BJ (cell line): Measurements from ENCODE around the gene ADORA3. TPM values are rescaled to one million over a fixed set of nuclear protein-coding genes. Genes with fewer than 3 reads are reported as not detected.
A peak's percentile ranks its signal among the peaks of the same experiment; 100 is the strongest.

Experiments
- CTCF ChIA-PET: fragments of 350-600 bp; formaldehyde crosslinking; extraction: SDS; loops from one replicate; lab custom pipeline; 2021; ENCODE audit warnings: antibody characterized with exemption, inconsistent platforms; lab: Yijun Ruan, JAX
- POLR2A ChIA-PET: fragments of 300-600 bp; sonication (Branson Sonifier 250); formaldehyde crosslinking; extraction: SDS; loops from one replicate; lab custom pipeline; 2021; ENCODE audit warnings: antibody characterized with exemption; lab: Charles Lee
- DNase-seq: peaks from one replicate; pipeline ENCODE4 v3.0.0-alpha.2; 2011; ENCODE audit warnings: low read depth
- H3K27me3 ChIP-seq: 2 replicates; pipeline ENCODE4 v1.6.0; 2011; ENCODE audit warnings: low read length; ENCODE audit not compliant: control insufficient read depth, insufficient read depth
- H3K36me3 ChIP-seq: 2 replicates; pipeline ENCODE4 v1.5.1; 2011; ENCODE audit warnings: low read length; ENCODE audit not compliant: control insufficient read depth, insufficient read depth
- H3K4me3 ChIP-seq: 2 replicates; pipeline ENCODE4 v1.5.1; 2011; ENCODE audit warnings: low read depth, mild to moderate bottlenecking, control low read depth, low read length
- CTCF ChIP-seq: IDR thresholded peaks from 2 replicates; pipeline ENCODE4 v1.5.1; 2011; ENCODE audit warnings: low read depth, mild to moderate bottlenecking, control low read depth, inconsistent platforms, low read length, moderate library complexity; ENCODE audit not compliant: insufficient read depth
- polyA plus RNA-seq: library from polyadenylated mRNA; depleted of rRNA; stranded (reverse); fragments of >200 nt; gene quantifications from 2 replicates; pipeline ENCODE4 v1.2.3, GENCODE V29; 2011

Gene ADORA3
- polyA plus RNA-seq, 1 experiment: not detected

- ChIA-PET CTCF (interaction anchor here (1.0 to 1.6 kb wide), 3 partner anchors 173 to 236 kb away, joined by 3 to 4 read pairs (median 3); no protein-coding TSS in a partner anchor), POLR2A (interaction anchor here (1.0 kb wide), 1 partner anchor 30 kb away, joined by 3 read pairs; no protein-coding TSS in a partner anchor)
- no peaks in the 10 kb centered on the region for H3K27me3 ChIP-seq
- no peak for DNase-seq
- no peak for TF ChIP-seq CTCF
- H3K36me3 ChIP-seq: no peaks in the 10 kb centered on the region
- peak overlapping the region; percentile 26 for H3K4me3 ChIP-seq
Measured at GRCh38 chr1:111542187-111542586, 38.8 kb upstream of the ADORA3 start.

- H3K4me3 ChIP-seq: no peak overlapping the region
- no peaks in the 10 kb centered on the region for H3K36me3 ChIP-seq
- no peak for TF ChIP-seq CTCF
- POLR2A ChIA-PET: interaction anchor here (0.6 to 1.0 kb wide), 4 partner anchors 10 to 30 kb away, joined by 3 read pairs; no protein-coding TSS in a partner anchor
- DNase-seq: no peak
- H3K27me3 ChIP-seq: no peaks in the 10 kb centered on the region
- CTCF ChIA-PET: interaction anchor here (1.0 to 1.6 kb wide), 3 partner anchors 173 to 237 kb away, joined by 3 to 4 read pairs (median 3); no protein-coding TSS in a partner anchor
Measured at GRCh38 chr1:111541721-111542120, 38.3 kb upstream of the ADORA3 start.

GRCh38 chr1:111540928-111541327, 37.5 kb upstream of the ADORA3 start:
- TF ChIP-seq CTCF: no peak
- H3K4me3 ChIP-seq: no peak overlapping the region
- no peaks in the 10 kb centered on the region for H3K36me3 ChIP-seq
- ChIA-PET CTCF (interaction anchor here (1.6 kb wide), 1 partner anchor 206 kb away, joined by 4 read pairs; no protein-coding TSS in a partner anchor), POLR2A (no interaction called here)
- no peak for DNase-seq
- H3K27me3 ChIP-seq: no peaks in the 10 kb centered on the region

GRCh38 chr1:111538343-111539025, 35.1 kb upstream of the ADORA3 start:
- POLR2A ChIA-PET: no interaction called here
- Histone ChIP-seq H3K27me3 (no peaks in the 10 kb centered on the region), H3K4me3 (no peak overlapping the region), H3K36me3 (no peaks in the 10 kb centered on the region)
- no peak for DNase-seq
- CTCF ChIA-PET: interaction anchor here (1.4 kb wide), 1 partner anchor 15 kb away, joined by 5 read pairs; no protein-coding TSS in a partner anchor
- no peak for TF ChIP-seq CTCF

- Histone ChIP-seq H3K27me3 (no peaks in the 10 kb centered on the region), H3K36me3 (no peaks in the 10 kb centered on the region), H3K4me3 (no peak overlapping the region)
- ChIA-PET CTCF (interaction anchor here (0.8 kb wide), 1 partner anchor 12 kb away, joined by 3 read pairs; no protein-coding TSS in a partner anchor), POLR2A (no interaction called here)
- no peak for TF ChIP-seq CTCF
- DNase-seq: no peak
Measured at GRCh38 chr1:111535256-111536191, 32.1 kb upstream of the ADORA3 start.
